Type B pancreatic cell (in vitro differentiated cells): ENCODE results near the gene GSG1L2. TPM values are rescaled to one million over a fixed set of nuclear protein-coding genes. Genes with fewer than 3 reads are reported as not detected.

Experiments used
- DNase-seq: peaks from one replicate; pipeline ENCODE4 v3.0.0; 2021; ENCODE audit warnings: mixed read lengths; ENCODE audit not compliant: unreplicated experiment; ENCODE audit errors: extremely low spot score
- H3K27ac Mint-ChIP-seq: 2 replicates; pipeline ENCODE4 v1.8.0; 2021; ENCODE audit warnings: mild to moderate bottlenecking, mixed read lengths
- H3K27me3 Mint-ChIP-seq: 2 replicates; pipeline ENCODE4 v1.8.0; 2021; ENCODE audit warnings: mixed read lengths
- H3K36me3 Mint-ChIP-seq: 2 replicates; pipeline ENCODE4 v1.8.0; 2021; ENCODE audit warnings: mixed read lengths
- H3K4me1 Mint-ChIP-seq: one replicate; pipeline ENCODE4 v1.8.0; 2021; ENCODE audit warnings: mixed read lengths; ENCODE audit not compliant: unreplicated experiment
- H3K4me3 Mint-ChIP-seq: 2 replicates; pipeline ENCODE4 v1.8.0; 2021; ENCODE audit warnings: mild to moderate bottlenecking, mixed read lengths
- H3K9me3 Mint-ChIP-seq: 2 replicates; pipeline ENCODE4 v1.8.0; 2021; ENCODE audit warnings: mixed read lengths
- CTCF ChIP-seq: fragments of 200-600 bp; sonication (generic); conservative IDR thresholded peaks from 2 replicates; pipeline ENCODE4 v1.5.0; 2021; ENCODE audit warnings: antibody characterized with exemption, mild to moderate bottlenecking
- total RNA-seq: library from RNA; stranded (reverse); gene quantifications from 2 replicates; pipeline ENCODE4 v1.2.1, GENCODE V29; 2021; ENCODE audit warnings: low replicate concordance

Gene GSG1L2
- total RNA-seq, 1 donor from 2014 or later = not detected

- no peak for DNase-seq
- peaks cover 4% of the 10 kb centered on the region for H3K9me3 Mint-ChIP-seq
- H3K4me1 Mint-ChIP-seq = no peaks in the 10 kb centered on the region
- H3K4me3 Mint-ChIP-seq = no peak overlapping the region
- no peak overlapping the region for H3K27ac Mint-ChIP-seq
- peaks cover 37% of the 10 kb centered on the region for H3K27me3 Mint-ChIP-seq
- no peak for TF ChIP-seq CTCF
- no peaks in the 10 kb centered on the region for H3K36me3 Mint-ChIP-seq
Observed at GRCh38 chr17:9806699-9807098, 15.2 kb downstream of the GSG1L2 start.

GRCh38 chr17:9805769-9806168 is 16.1 kb downstream of the GSG1L2 start:
- Mint-ChIP-seq H3K4me1 (no peaks in the 10 kb centered on the region), H3K27me3 (peaks cover 30% of the 10 kb centered on the region), H3K9me3 (peaks cover 4% of the 10 kb centered on the region), H3K36me3 (no peaks in the 10 kb centered on the region), H3K27ac (no peak overlapping the region), H3K4me3 (no peak overlapping the region)
- no peak for DNase-seq
- no peak for TF ChIP-seq CTCF

- TF ChIP-seq CTCF = no peak
- peaks cover 23% of the 10 kb centered on the region for H3K27me3 Mint-ChIP-seq
- peaks cover 4% of the 10 kb centered on the region for H3K9me3 Mint-ChIP-seq
- no peak overlapping the region for H3K27ac Mint-ChIP-seq
- no peak for DNase-seq
- no peak overlapping the region for H3K4me3 Mint-ChIP-seq
- no peaks in the 10 kb centered on the region for H3K36me3 Mint-ChIP-seq
- H3K4me1 Mint-ChIP-seq = no peaks in the 10 kb centered on the region
Observed at GRCh38 chr17:9802697-9803096, 19.2 kb downstream of the GSG1L2 start.

- H3K27me3 Mint-ChIP-seq = peaks cover 24% of the 10 kb centered on the region
- H3K4me3 Mint-ChIP-seq = no peak overlapping the region
- H3K36me3 Mint-ChIP-seq = no peaks in the 10 kb centered on the region
- no peaks in the 10 kb centered on the region for H3K4me1 Mint-ChIP-seq
- H3K9me3 Mint-ChIP-seq = peaks cover 4% of the 10 kb centered on the region
- no peak for DNase-seq
- no peak overlapping the region for H3K27ac Mint-ChIP-seq
- no peak for TF ChIP-seq CTCF
Observed at GRCh38 chr17:9802294-9802693, 19.6 kb downstream of the GSG1L2 start.

- no peak for DNase-seq
- Mint-ChIP-seq H3K27me3 (peaks cover 23% of the 10 kb centered on the region), H3K9me3 (peaks cover 4% of the 10 kb centered on the region), H3K4me3 (no peak overlapping the region), H3K36me3 (no peaks in the 10 kb centered on the region), H3K4me1 (no peaks in the 10 kb centered on the region), H3K27ac (no peak overlapping the region)
- TF ChIP-seq CTCF = no peak
Observed at GRCh38 chr17:9801505-9801904, 20.4 kb downstream of the GSG1L2 start.

GRCh38 chr17:9798724-9799123 is 23.2 kb downstream of the GSG1L2 start:
- Mint-ChIP-seq H3K4me1 (no peaks in the 10 kb centered on the region), H3K27me3 (peaks cover 10% of the 10 kb centered on the region), H3K36me3 (no peaks in the 10 kb centered on the region), H3K9me3 (no peaks in the 10 kb centered on the region), H3K27ac (no peak overlapping the region), H3K4me3 (no peak overlapping the region)
- TF ChIP-seq CTCF = no peak
- DNase-seq = no peak
